HG02759 (cell line): ENCODE data around the gene SUPT3H.

ENCODE experiments used
- ATAC-seq: cut with Tn5 transposase; IDR thresholded peaks from one replicate; pipeline ENCODE4 v1.9.1; 2021; ENCODE audit warnings: mild to moderate bottlenecking, moderate library complexity; ENCODE audit not compliant: unreplicated experiment

SUPT3H gene

DNA sequence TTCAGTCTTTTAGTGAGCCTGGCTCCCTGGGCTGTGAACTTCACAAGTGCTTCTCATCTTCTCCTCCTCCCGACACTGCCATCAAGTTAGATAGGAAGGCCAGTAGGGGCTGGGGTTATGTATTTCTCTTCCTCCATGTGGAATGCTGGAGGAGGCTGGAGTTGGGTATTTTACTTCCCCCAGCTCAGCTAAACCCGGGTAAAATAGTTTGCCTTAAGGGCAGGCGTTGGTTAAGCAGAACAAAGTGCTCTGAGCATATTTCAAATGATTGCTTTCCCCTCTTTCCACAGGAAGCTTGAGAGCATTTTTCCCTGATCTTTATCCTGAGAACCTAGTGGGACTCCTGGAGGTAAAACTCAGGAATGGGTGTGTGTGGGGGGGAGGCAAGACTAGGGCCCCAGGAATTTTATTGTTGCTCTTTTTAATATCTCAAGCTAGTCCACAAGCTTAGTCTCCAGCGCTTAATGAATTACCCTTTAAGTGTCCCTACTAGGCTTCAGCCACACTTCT is 16.9 kb upstream of the SUPT3H start:
- ATAC-seq: no peak

DNA sequence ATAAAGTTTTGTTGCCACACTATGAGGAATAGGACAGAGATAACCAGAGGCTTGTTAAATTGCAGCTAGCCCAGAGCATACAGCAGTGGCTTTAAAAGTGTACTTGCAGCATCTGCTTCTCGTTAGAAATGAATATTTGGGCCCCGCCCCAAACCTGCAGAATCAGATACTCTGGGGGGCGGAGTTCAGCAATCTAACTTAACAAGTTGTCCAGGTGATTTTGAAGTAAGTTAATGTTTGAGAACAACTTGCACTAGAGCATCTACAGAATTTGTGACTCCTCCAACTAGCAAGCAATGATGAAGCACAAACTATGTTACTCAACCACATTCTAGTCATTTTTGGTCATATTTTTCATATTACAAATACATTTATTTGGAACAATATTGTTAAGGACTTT is 10.6 kb upstream of the SUPT3H start:
- no peak for ATAC-seq

DNA sequence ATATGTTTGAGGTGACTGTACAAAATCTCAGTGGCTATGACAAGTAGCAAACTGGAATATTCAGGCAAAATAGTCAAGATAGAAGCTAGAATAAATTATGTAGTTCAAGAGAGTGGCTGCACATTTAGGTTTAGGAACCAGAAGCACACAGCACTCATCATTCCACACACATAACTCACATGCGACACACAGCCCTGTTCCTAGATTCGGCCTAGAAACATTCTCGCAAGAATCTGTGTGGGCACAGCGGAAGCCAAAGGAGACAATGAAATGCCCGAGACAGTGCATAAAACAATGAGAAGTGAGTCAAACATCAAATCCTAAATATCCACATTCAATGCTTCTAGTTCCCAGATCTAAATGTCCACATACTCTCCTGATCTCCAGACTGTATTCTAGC is 9.5 kb upstream of the SUPT3H start:
- no peak for ATAC-seq

DNA sequence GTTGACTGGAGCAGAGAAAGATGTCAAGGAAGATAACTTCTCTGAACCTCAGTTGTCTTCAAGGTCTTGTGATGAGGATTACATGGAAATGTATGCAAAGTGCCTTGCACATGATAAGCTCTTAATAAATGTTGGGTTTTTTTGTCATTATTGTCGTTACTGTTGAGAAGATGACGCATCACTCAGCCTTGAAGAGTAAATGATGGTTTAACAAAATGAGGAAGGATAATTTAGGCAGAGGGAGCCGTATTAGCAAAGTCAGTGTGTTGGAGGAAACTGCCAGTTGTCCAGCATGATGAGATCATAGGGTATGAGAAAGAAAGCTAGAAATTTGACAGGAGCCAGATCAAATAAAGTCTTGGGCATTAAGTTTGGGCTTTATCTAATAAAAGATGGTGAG is 8.8 kb upstream of the SUPT3H start:
- no peak for ATAC-seq

DNA sequence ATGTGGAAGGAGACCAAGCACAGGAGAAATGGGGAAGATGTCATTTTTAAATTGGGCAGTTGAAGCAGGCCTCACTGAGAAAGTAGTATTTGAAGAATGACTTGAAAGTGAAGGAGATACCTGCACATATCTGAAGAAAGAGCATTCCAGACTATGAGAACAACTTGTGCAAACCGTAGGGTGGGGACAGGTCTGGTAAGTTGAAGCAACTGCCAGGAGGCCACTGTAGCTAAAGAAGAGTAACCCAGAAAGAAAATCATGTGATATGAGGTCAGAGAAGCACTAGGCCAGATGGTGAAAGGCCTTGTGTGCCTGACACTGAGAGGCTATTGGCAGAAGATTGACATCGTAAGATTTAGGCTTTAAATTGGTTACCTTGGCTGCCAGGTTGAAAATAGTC is 4.7 kb upstream of the SUPT3H start:
- no peak for ATAC-seq

DNA sequence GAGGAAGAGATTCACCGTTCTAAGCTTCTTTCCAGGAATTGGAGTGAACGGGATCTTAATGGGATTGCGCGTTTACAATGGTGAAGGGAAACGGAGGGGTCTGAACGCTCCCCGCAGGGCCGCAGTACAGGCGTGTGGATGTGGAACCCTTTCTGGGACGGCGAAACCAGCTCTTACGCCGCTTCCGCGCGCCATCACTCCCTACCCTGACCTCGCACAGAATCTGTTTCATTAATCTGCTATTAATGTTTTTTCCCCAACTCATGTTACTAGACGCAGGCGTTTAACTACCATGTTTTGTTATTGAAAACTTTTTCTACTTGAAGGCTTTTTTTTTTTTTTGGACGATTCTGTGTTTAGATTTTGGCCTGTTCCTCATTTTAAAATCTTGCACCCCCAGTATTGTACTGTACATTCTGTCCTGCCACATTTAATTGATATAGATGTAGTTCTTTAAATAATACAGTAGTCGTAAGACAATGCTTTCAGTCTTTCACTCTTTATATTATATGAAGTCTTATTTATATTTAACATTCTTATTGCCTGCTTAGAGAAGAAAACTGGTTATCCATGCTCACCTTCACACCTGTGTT is 696 bp upstream of the SUPT3H start:
- peak; percentile 35 for ATAC-seq

DNA sequence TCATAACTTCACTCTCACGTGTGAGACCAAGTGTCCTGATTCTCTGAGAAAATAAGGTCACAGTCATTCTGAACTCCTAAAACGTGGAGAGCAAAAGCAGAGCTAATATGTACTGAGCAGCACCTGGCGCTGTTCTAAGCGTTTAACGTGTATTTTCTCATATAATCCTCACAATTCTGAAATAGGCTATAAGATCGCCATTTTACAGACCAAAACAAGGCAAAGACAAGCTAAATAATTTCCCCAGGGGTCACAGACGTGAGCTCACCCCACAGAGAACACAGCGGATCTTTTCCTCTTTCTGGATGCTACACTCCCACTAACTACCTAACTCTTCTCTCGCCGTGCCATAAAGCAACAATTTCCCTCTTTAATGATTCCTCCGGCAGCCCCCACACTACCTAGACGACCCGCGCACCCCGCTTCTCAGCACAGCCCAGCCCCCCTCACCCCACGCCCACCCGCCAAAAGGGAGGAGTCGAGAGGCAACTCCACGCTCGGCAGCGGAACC is 636 bp downstream of the SUPT3H start:
- ATAC-seq: no peak

DNA sequence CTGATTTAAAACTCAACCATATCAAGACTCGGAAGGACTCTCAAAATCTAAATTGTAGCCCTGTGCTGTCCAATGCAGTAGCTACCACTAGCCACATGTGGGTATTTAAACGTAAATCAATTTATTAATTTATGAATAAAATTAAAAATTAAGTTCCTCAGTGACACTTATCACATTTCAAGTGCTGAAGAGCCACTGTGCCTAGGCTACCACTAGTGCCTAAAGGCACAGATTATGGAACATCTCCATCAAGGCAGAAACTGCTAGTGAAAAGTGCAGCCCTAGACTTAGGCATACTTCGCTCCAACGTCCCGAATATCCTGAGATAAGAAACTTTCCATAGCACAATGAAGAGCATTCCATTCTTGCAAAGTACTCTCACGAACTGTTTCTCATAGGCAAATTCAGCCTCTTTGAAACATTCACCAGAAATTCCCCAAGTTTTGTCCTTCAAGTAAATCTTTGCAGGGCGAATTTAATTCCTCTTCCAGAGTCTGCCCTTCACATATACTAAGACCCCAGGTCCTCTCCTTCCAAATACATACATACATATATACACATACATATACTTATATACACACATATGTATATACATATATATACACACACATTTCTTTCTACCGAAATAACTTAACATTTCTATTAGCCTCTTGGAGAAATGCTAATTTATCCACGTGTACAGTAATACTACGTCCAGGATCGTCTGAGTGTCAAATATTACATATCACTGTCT is 1.3 kb downstream of the SUPT3H start:
- ATAC-seq: no peak

DNA sequence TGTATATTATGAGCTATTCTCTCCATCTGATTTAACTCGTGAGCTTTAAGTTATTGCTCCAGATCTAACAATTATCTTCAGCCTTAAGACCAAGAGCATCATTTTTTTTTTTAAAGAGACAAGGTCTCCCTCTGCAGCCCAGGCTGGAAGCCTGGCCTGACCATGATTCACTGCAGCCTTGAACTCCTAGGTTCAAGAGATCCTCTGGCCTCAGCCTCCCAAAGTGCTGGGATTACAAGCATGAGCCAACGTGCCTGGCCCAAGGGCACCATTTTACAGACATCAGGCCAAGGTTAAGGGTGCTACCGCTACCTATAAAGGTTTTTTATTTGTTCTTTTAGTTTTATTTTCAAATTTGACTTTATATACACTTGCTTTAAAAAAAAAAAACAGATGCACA is 2.3 kb downstream of the SUPT3H start:
- no peak for ATAC-seq

DNA sequence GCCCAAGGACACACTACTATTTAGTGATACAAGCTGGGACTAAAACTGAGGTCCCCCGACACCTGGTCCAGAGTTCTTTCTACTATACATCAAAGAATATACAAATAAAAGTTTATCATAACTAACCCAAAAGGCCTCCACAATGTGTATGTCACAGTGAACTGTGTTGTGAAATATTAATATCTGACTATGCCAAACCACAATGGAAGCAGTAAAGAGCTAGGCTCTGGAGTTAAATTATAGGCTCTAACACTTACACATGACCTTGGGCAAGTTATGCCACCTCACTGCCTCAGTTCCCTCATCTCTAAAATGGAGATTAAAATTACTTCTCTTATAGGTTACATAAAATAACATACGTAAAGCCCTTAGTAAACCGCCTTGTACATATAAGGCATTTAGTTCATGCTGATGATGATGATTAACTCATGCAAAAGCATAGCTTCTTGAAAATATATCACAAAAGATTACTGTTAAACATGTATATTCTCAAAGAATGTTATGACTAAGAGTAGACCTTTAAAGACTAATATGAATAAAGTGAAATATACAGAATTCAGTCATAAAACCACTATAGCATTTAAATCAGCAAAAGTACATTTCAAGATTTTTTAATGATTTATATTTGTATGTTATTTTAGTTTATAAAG is 5.7 kb downstream of the SUPT3H start:
- ATAC-seq: no peak

DNA sequence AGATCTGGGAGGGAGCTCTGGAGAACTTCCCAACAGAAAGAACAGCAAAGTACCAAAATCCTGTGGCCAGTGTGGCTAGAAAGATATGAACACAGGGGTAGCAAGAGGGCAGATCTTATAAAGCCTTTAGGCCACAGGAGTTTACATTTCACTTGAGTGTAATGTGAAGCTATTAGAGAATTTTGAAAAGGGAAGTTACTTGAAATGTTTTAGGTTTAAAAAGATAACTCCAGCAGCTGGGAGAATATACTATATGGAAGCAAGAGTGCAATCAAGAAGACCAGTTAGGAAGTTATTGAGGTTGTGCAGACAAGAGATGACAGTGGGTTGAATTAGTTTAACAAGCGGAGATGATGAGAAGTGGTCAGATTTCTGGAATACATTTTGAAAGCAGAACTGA is 7.9 kb downstream of the SUPT3H start:
- ATAC-seq: no peak

DNA sequence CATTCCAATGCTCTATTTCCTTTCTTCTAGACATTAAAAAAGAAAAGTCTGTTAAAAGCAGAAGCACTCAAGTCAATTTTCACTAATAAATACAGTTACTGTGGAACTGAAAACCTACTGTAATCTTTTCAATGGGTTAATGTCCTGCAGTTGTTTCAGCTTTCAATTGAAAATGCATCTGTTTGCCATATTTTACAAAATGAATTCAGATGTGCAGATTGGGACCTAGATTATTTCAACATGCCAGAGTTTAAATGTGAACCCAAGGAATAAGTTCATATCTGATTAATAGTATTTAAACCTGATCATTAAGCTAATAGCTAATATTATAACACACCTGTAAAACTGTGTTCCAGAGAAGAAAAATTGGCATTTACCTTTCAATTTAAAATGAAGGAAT is 9.7 kb downstream of the SUPT3H start:
- no peak for ATAC-seq

DNA sequence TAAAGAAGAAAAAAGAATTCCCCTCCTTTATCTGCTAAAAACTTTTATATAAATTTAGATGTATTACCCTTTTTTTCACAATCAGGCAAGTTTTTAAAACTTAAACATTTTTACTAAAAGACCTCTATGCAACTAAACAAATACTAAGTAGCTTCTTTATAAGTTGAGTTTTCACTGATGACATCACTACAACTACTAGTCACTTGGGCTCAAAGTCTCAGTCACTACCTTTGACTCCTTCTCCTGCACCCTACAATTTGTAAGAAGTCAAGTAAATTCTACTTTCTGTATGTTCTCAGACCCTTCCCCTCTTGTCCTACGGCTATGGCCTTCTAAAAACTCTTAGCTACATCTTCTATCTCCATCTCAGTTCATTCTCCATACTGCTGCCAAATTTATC is 11.2 kb downstream of the SUPT3H start:
- no peak for ATAC-seq

DNA sequence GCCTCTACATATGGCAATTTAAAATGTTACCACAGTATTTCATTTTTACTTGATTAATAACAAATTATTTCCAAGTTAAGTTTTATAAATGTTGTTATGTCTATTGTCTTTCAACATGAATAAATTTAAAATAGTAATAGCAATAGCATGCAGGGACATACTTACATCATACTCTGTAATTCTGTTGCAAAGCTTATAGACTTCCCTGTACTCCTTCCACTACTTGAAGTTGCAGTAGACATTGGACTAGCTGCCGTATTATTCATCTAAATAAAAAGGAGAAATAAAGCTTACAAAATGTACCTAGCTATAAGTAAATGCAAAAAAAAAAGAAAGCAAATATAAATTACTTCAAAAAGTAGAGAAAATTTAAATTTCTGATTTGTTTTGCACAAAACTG is 12.7 kb downstream of the SUPT3H start:
- ATAC-seq: no peak

DNA sequence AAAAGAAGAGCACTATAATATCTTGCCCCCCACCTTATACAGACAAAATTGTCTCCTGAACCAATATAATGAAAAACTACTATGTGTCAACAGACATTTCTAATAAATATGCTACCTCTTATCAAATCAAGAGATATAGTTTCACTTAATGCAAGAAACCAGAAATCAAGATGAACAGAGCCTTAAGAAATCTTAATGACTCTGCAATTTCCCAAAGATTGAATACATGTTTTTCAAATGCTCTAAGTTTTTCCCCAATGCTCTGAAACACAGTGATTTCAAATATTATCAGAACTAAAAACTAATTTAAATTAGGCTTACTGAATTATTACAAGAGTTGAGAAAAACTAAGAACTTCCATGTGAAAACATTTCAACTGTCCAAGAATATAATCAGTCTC is 13.3 kb downstream of the SUPT3H start:
- ATAC-seq: no peak

DNA sequence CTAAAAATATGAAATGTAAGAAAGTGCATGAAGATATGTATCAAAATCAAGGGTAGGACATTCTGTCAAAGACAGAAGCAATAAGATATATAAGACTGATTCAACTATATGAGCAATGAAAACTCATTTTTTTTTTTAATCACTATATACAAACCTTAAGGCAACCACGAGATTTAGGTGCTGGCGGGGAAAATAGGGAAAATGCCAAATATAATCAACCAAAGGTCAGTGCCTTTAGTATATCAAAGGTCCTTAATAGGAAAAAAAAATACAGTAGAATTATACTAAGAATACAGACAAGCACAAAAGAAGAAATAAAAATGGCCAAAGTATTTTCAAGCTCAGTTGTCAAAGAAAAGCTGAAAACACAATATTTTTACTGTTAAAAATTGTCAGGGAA is 24.1 kb downstream of the SUPT3H start:
- ATAC-seq: no peak

DNA sequence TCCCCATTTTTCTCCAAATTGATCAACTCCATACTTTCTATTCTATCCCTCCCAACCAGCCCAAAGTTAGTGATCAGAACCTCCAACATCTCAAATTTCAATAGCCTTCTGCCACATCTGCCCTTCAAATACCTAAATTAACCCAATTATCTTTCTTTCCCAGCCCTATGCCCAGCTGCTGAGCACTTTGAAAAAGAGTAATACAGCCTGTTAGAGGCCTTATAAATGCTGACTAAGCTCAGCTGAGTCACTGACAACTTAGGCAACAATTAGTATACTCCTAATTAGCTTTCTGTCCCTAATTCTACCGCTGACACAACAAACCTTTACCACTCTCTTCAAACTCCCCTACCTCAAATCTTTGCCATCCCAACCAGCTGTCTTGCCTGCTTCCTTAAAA is 26.1 kb downstream of the SUPT3H start:
- no peak for ATAC-seq

DNA sequence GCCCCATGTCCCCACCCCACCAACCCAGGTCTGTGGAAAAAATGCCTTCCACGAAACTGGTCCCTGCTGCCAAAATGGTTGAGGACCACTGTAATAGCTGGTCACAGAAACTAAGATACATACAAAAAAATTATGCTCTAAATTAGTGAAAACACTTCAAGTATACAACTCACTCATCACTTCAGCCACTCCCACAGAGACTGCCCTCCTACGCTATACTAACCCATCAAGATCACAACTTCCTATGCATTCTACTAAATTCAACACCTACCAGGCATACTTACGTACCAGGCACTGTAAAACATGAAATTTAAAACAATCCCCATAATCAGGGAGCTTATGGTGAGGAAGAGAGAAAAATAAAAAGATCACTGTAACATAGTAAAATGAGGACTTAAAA is 26.7 kb downstream of the SUPT3H start:
- no peak for ATAC-seq

DNA sequence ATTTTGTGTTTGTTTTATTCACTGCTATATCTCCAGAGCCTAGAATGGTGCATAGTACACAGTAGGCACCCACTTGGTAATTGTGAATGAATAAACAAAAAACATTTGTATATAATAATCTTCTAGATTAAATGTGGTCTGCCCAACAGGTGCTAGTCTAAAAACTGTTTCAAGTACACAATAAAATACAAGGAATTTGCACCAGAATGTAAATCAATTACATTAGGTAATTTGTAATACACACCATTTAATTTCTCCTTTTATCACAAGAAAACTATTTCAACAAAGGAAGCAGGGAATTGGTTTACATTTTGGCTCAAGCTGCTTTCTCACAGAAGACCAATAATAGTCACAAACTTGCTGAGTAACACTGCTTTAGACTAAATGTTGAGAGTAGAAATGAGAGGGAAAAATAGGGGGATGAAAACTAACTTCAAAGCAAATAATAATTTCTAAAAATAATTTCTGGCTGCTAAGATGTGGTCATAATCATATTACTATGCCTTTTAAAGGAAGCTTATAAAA is 27.5 kb downstream of the SUPT3H start:
- no peak for ATAC-seq

DNA sequence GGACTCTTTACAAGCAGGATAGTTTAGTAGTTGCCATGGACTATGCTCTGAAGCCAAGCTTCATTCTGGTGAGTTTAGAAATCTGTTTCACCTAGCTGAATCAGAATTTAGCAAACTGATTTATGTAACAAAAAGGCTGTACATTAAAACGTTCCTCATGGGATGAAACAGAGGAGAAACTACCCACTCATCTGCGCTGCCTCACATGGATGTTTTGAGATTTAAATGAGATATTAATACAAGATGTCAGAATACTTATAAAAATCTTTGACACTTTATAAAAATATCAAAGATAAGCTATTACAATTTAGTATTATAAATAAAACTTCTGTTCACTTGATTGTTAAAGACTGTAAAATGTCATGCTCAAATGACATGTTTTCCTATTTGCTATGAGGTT is 32.8 kb downstream of the SUPT3H start:
- ATAC-seq: no peak

DNA sequence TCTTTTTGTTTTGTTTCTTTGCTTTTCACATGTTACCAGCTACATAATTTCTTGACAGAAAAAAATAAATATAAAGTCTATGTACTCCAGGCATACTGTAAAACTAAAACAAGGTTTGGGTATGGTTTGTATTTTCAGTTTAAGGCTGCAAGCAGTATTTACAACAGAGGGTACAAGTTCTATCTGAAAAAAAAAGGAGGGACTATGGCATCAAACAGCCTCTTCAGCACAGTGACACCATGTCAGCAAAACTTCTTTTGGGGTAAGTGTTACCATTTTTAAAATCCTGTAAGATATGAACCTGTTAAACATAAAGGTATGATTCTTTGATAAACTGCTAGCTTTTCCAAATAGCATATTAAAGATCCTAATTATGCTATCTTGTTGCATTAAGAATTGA is 49.2 kb downstream of the SUPT3H start:
- no peak for ATAC-seq

DNA sequence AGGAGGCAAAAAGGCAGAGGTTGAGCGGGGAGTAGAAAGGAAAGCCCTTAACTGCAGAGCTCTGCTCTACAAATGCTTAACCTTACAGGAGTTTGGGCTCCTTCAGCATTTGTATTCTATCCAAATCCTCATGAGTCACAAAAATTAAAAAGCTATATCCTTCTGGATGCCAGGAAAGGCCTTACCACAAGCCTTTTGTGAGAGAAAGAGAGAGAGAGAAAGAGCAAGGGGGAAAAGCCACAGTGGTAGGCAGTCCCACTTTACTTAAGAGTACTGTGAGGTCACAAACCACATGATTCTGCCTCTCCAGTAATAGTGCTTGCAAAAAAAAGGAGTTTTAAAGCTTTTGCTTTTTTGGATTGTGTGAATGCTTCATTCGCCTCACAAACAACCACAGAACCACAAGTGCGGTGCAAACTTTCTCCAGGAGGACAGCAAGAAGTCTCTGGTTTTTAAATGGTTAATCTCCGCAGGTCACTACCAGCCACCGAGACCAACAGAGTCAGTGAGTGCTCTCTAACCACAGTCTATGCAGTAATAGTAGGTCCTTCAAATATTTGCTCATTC is 49.7 kb downstream of the SUPT3H start, which contains the start of gene RUNX2:
RUNX2 (plus strand) TSS at position 375 of the 567 bp plus-strand sequence. CDS start 397 bp downstream, outside the sequence.
- ATAC-seq: no peak
